Hypothalamus (tissue), 51 donors: ENCODE data around the gene GPER1.
"Not testable (repeated sequence)": the region's sequence is repeated elsewhere in the genome, so short reads cannot be mapped to it uniquely, and the experiment has no call there.

ENCODE experiments used
- DNase-seq, 51 donors: peaks; one replicate each; lab custom pipeline; 2025; lab: John Stamatoyannopoulos, UW

The GPER1 gene

DNA sequence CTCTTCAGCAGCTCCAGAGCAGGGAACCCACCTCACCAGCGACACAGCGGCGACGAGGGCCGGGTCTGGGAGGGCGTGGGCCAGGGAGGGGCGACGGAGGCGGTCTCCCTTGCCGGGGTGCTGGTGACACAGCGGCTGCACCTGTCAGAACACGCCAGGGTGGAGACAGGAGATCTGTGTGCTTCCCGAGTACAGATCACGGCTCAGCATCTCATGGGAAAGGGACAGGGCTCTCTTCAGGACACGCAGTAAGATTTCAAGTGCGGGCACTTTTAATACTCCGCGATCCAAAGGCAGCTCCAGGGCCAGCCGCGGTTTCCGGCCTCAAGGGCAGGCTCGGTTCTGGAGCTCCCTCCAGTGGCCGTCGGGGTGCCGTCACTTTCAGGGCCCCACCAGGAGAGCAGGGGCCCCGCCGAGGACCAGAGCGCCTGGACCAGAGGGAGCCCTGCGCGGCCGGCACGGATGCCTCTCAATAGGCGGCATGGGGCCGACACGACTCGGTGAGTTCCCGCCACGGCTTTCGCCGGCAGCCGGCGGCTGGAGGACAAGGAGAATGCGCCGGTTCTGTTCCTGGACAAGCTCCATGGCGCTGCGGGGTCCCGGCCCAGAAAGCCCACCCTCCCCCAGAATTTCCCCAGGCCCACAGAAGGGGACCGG is 22.2 kb upstream of the GPER1 start:
- peak in 47 of 51 donors; percentile 13 to 88 (median 66) for DNase-seq

DNA sequence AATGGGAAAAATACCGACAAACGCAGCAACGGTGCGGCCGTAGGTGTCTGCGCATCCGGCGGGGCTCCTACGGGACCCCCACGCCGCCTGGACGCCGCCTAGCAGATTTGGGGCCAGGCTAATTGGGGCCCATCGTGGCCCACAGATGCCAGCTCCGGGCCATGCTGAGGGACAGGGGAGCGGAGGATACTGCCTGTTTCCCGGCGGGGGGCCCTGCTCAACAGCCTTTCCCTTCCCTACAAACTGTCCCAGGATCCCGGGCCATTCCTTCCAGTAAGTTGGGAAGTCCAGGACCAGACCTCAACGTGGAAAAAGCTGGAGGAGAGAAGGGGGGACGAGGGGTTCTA is 21.7 kb upstream of the GPER1 start:
- no peak for DNase-seq

DNA sequence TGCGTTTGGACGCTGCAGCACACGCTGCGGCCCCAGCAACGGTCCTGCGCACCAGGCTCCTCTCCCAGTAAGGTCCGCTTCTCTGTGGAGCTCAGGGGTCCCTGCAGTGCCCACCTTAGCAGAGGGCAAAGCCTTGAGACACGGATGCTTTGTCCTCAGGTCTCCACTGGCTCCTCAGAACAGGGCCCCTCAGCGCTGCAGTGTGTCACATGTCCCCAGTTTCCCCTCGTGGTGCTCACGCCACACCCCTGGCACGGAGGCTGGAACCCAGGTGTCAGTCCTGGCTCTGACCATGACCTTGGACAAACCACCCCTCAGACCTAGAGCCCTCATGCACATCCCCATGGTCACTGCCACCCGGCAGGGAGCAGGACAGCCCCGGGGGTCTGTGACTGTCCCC is 19.9 kb upstream of the GPER1 start:
- no peak for DNase-seq

DNA sequence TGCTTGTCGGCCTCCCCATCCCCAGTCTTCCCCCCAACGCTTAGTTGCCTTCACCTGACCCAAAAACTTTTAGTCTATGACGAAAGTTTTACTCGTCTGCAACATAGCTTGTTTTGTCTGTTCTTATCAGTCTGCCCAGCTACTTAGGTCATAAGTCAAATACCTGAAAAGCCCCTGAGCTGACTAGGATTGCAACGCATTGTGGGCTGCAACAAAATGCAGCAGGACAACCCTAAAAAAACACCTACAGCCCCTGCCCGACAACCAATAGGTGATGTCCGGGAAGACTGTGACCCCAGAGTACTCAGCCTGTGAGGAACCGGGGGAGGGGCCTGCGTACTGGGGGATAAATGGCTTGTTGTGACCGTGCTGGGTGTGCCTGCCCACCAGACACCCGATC is 19.3 kb upstream of the GPER1 start:
- DNase-seq = no peak

DNA sequence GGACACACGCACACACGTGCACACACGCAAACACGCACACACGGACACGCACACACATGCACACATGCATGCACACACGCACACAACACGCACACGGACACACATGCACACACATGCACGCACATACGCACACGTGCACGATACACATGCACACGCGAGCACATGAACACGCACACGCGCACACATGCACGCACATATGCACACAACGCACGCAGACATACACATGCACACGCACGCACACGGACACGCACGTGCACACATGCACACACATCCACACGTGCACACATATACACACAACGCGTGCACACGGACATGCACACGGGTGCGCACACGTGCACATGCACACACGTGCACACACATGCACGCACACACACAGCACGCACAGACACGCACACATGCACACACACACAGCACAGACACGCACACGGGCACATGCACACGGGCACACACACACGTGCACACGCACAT is 17.3 kb upstream of the GPER1 start:
- no peak for DNase-seq

DNA sequence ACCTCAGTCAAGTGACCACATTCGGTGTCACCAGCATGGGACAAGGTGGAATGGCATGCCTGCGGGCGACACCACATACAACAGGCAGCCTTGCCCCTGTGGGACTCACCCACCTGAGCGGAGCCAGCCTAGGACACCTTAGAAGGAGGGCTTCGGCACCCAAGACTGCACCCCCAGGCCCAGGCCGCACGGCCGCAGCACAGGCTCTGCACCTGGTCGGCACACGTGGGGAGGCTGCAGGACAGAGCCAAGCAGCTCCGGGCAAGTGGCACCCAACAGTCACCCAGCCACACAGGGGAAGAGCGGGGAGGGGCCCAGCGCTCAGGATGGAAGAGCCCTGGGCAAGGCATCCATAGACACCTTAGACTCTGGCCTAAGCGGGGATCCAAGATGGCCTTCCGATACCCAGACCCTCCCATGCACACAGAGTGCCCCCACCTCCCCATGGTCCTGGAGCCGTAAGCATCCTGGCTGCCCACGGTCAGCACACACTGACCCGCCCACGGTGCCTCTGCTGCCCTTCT is 16.1 kb upstream of the GPER1 start:
- no peak for DNase-seq

DNA sequence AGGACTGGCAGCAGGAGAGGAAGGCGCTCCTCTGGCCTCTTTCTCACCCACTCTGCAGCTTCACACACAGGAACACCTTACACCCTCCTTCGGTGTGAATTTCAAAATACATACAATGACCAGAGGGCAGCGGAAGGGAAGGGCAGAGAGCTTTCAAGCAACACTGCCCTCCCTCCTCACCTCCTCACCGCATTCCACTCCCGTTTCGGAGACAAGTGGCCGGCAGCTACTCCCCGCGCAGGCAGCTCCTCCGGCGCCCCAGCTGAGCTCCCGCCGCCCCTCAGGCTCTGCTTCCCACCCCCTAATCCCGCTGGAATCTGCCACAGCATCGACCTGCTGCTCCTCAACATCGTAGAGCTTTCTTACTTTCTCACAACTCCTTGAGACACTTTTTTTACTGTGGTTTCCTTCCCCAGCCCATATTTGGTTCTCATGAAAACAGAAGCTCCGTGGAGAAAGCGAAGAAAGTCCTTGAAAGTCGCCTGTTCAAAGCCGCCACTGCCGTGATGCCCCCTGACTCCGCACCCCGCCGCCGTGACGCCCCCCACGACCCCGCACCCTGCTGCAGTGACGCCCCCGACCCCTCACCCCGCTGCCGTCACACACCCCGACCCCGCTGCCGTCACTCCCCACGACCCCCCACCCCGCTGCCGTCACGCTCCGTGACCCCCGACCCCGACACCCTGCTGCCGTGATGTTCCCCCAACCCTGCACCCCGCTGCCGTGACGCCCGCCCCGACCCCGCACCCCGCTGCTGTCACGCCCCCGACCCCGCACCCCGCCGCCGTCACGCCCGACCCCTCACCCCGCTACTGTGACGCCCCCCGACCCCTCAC is 14.6 kb upstream of the GPER1 start:
- no peak for DNase-seq

DNA sequence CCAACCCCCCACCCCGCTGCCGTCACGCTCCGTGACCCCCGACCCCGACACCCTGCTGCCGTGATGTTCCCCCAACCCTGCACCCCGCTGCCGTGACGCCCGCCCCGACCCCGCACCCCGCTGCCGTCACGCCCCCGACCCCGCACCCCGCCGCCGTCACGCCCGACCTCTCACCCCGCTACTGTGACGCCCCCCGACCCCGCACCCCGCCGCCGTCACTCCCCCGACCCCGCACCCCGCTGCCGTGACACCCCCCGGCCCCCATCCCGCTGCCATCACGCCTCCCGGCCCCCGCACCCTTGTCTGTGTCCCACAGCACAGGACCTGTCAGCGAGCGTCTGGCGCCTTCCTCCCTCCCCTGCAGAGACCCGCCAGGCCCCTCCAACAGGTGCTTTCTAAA is 13.9 kb upstream of the GPER1 start:
- not testable (repeated sequence) for DNase-seq

DNA sequence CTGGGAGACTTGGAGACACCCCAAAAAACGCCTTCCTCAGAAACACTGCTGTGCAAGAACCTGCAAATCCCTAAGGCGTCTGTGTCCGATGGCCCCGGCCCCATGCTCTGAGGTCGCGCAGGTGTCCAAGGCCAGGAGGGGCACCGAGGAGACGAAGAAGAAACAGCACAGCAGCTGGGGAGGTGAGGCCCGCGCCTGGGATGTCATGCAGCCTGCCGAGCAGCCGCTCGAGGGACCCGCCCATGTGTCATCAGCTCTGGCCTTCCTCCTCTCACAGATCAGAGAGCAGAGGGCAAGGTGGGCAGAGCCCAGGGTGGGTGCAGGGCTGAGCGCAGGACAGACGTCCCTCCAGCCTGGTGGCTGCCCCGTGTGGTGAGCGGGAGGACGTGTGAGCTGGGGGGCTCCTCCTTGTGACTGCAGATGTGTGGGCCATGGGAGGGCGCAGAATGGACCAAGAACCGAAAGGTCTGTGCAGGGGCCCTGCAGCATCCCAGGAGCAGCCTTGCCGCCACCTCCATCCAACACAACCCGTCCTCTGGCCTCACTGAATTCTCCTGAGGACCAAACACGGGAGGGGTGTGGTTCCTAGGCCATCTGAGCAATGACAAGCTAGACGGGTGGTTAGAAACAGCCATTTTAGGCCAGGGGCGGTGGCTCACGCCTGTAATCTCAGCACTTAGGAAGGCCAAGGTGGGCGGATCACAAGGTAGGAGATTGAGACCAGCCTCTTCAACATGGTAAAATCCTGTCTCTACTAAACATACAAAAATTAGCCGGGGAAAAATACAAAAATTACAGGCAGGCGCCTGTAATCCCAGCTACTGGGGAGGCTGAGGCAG is 13.1 kb upstream of the GPER1 start:
- no peak for DNase-seq

DNA sequence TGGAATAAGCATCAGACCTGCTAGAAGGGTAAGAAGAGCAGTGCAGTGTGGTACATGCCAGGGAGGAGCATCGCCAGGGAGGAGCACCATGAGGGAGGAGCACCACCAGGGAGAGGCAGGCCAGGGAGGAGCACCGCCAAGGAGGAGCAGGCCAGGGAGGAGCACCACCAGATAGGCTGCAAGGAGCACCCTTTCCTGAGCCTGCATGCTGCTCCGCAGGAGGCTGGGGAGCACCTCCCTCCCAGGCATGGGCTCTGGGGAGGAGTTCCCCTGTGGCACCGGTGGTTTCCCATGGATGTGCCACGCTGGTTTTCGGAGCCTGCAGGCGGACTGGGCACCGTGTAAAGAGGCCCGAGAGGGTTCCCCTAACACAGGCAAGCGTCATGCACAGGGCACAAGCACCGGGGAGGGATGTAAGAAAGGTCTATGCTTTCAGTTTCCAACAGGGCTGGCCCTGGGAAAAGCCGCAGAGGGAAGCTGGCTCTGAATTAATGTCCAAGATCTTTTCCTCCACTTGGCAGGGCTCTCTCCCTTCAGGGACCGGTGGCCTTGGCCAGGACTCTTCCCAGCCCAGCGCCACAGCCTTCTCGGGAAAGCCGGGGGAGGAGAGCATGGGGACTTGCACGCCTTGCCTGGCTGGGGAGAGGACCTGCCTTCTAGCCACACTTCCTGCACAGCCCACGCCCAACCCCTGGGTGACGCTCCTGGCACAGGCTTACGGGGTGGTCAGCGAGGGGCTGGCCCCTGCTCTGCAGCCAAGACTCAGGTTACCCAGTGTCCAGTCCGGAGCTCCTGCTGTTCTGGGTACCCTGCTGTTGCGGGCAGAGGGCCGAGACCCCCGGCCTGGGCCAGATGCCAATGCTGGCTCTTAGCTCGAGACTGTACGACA is 11.5 kb upstream of the GPER1 start:
- DNase-seq = peak in 17 of 51 donors; percentile 25 to 64 (median 47)

DNA sequence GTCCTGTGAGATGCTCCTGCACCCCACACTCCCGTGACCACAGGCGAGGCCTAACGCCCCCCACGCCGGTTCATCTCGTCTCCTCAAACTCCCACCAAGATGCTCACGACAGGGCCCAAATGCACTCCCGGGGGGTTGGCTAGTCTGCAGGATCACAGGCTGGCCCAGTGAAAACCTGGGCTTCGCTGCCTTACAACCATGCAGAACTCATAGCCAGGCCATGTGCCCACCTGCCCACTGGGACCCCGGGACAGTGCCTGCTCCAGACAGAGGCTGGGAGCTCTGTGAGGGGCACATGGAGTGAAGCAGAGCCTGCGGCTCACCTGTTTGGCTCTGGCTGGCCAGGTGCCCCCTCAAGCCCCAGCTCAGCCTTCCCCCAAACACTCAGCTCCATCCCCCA is 9.4 kb upstream of the GPER1 start:
- DNase-seq = no peak

DNA sequence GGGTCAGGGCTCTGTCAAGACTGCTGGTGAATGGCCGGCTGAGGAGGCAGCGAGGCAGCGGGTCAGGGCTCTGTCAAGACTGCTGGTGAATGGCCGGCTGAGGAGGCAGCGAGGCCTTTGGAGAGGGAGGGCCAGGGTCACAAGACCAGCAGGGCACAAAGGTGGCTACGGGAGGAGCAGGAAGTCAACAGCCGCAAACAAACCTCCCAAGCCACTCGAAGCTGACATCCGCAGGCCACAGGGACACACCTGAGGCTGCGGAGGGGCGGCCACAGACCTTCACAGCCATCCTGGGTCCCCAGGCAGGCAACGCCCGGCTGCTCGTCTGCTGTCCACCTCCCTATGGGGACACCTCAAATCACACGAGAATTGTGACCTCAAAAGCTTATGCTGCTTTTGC is 8.9 kb upstream of the GPER1 start:
- DNase-seq = no peak

DNA sequence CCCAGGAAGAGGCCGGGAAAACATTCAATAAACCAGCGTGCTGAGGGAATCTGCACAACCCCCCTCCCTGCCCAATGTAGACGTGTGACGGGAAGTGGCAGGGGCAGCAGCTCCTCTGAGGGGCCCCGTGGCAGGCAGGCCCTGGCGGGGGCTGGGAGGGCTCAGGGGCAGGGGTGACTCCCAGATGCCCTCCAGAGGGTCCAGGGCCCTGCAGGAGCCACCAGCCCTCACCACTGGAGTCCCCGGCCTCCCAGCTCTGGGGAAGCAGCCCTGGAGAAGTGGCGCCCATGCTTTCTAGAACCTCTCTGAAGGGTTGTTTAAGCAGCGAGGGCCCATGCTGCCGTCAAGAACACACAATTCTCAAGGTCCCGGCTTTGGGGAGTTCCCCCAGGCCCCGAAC is 8.4 kb upstream of the GPER1 start:
- no peak for DNase-seq

DNA sequence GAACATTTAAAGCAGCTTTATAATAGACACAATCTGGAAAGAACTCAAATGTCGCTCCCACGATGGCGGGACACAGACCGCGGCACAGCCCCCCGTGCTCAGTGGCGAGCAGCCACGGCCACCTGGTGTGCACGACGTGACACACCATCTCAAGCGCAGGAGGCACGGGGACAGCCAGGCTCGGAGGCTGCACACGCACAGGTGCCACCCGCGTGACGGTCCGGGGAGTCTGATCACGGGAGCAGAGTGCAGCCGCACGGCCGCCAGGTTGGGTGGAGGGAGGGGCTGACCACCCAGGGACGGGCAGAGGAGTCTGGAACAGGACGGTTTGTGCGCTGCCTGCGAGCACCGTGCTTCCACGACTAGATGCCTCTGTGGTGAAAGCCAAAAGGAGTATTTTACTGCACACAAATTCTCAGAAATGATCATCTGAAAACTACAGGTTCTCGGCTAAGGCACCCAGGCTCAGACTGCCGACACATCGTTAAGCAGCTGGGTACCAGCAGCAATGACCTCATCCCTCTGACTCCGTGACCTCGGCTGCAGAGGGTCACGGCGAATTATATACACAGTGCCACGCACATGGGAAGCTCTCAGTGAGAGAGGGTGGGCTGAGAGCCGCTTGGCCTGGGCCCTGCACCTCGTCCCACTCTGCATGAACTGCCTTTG is 7.5 kb upstream of the GPER1 start:
- DNase-seq = peak in 1 of 51 donors; percentile 34

DNA sequence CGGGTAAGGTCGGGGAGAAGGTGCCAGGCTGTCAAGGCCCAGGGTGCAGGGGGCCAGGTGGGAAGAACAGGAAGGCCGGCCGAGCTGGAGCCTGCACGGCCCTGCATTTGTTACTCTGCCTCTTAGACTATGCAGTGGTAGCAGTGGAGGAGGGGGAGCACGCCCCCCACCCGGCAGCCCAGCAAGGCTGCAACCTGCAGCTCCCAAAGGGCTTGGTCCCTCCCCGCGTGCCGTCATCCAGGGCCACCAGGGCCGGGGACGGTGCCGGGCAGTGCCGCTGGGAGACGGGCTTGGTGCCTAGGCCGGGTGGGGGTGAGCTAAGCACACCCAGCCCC is 7.0 kb upstream of the GPER1 start:
- DNase-seq = no peak

DNA sequence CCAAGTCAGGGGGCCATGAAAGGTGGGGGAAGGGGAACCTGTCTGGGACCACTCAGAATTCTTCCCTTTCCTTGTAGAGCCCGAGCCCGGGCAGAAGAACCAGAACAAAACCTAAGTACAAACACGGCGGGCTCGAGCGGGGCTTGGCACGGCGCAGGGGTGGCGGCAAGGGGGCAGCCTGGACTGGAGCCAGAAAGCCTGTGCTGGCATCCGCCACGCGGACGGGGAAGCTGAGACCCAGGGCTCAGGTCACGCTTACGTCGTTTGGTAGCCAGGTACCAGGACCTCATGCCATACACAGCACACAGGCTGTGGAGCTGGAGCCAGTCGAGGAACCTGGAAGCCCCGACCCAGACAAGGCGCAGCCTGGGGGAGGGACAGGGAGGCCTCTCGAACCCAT is 6.6 kb upstream of the GPER1 start:
- DNase-seq = no peak

DNA sequence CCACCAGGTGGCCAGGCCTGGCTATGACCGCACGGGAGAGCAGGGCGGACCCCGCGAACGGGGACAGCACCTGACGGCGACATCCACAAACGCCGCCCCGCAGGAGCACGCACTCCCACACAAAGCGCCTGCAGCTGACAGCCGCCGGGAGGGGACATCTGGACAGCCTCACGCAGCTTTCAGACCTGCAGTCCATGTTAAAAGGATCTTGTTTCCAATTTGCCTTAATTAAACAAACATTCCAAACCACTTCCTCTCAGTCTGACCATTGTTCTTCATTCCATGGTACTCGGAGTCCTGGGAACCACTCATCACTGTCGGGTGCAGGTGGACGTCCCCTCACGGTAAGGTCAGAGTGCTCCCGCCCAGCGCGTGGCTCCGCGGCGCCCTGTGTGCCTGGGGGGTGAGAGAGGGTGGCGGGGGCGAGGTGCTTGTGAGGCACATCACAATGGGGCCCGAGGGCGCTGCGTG is 5.9 kb upstream of the GPER1 start:
- no peak for DNase-seq

DNA sequence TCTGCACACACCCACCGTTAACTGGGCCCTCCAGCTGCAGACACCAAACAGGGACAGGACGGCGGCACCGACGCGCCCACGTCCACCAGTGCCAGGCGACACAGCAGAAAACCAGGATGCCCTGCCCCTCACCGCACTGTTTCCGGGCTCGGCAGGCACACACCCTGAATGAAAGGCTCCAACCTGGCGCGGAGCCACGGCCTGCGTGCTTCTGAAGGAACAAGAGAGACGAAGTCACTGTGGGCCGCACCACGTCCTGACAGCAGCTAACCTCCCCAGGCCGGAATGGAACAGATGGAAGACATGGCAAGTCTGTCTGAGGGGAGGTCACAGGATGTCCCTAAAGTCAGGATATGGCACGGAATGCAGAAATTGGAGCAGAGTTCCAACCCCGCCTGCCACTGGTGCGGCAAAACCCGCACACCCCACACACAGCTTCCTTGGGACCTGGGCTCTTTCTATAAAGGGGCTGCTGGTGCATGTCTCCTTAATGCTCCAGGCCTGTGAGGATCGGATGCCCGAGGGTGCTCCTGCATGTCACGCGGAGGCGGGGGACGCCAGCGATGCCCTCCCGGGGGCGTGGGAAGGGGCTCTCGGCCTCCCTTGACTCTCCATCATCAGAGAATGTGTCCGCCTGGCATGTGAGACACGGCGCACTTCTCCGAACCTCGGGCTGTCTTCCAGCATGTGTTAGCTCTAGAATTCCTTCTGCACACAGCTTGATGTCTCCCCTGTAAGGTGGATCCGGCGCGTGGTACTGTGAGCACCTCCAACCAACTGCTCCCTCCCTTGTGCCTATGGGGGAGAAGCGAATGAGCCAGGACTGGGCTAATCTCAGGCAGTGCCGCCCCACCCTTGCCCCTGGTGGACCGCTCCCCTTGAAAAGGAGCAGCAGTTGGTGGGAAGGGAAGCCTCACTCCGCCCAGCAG is 3.9 kb upstream of the GPER1 start:
- DNase-seq = peak in 5 of 51 donors; percentile 6 to 41 (median 18)
